HCT116 (cell line): ENCODE measurements around the gene ASPRV1.

Experiments
- ATF3 ChIP-seq: IDR thresholded peaks from 2 replicates; pipeline ENCODE4 v1.6.1; 2012
- CEBPB ChIP-seq: IDR thresholded peaks from 2 replicates; pipeline ENCODE4 v1.6.1; 2012; ENCODE audit warnings: low read depth
- EGR1 ChIP-seq: IDR thresholded peaks from 2 replicates; pipeline ENCODE4 v1.6.1; 2012; ENCODE audit warnings: low read depth
- EZH2 ChIP-seq: fragments of 200-600 bp; sonication (generic); IDR thresholded peaks from 2 replicates; pipeline ENCODE4 v1.6.1; 2017; ENCODE audit warnings: antibody characterized with exemption, mixed run types
- EZH2phosphoT487 ChIP-seq: fragments of 200-600 bp; IDR thresholded peaks from 2 replicates; pipeline ENCODE4 v1.6.1; 2018; ENCODE audit warnings: antibody characterized with exemption, borderline replicate concordance
- FOSL1 ChIP-seq: IDR thresholded peaks from 2 replicates; pipeline ENCODE4 v1.6.1; 2012; ENCODE audit warnings: low read depth
- JUND ChIP-seq: IDR thresholded peaks from 2 replicates; pipeline ENCODE4 v1.6.1; 2012
- POLR2A ChIP-seq: IDR thresholded peaks from 2 replicates; pipeline ENCODE4 v1.7.0; 2011; ENCODE audit warnings: borderline replicate concordance; ENCODE audit not compliant: insufficient read depth, insufficient read length; ENCODE audit errors: extremely low read depth
- POLR2AphosphoS5 ChIP-seq: IDR thresholded peaks from 2 replicates; pipeline ENCODE4 v1.6.1; 2011; ENCODE audit warnings: mild to moderate bottlenecking, low read depth, low read length, moderate library complexity
- SRF ChIP-seq: IDR thresholded peaks from 2 replicates; pipeline ENCODE4 v1.6.1; 2012; ENCODE audit warnings: low read depth
- TCF7L2 ChIP-seq: IDR thresholded peaks from 2 replicates; pipeline ENCODE4 v1.7.0; 2011; ENCODE audit warnings: borderline replicate concordance, inconsistent platforms; ENCODE audit not compliant: insufficient read depth, insufficient read length; ENCODE audit errors: extremely low read depth
- YY1 ChIP-seq: IDR thresholded peaks from 2 replicates; pipeline ENCODE4 v1.6.1; 2011; ENCODE audit warnings: low read length, low read depth, moderate library complexity, mild to moderate bottlenecking; ENCODE audit not compliant: insufficient replicate concordance; ENCODE audit errors: extremely low read depth
- TF ChIP-seq, protein P1 (sequence below), 3 experiments: fragments of 200-600 bp in 1 of 3; sonication (generic) in 1 of 3; IDR thresholded peaks in 2 of 3; conservative IDR thresholded peaks in 1 of 3; 2 replicates each; pipeline ENCODE4 v1.5.1; 2012 to 2017; ENCODE audit warnings: low read depth in 2 of 3, low read length in 2 of 3, antibody characterized with exemption in 1 of 3, borderline replicate concordance in 1 of 3, control low read depth in 1 of 3, mild to moderate bottlenecking in 1 of 3, mixed read lengths in 1 of 3, mixed run types in 1 of 3, moderate library complexity in 1 of 3; ENCODE audit not compliant: insufficient read depth in 1 of 3

GRCh38 chr2:69937968-69938367, 23.5 kb downstream of the ASPRV1 start:
- TF ChIP-seq, protein P1, sequence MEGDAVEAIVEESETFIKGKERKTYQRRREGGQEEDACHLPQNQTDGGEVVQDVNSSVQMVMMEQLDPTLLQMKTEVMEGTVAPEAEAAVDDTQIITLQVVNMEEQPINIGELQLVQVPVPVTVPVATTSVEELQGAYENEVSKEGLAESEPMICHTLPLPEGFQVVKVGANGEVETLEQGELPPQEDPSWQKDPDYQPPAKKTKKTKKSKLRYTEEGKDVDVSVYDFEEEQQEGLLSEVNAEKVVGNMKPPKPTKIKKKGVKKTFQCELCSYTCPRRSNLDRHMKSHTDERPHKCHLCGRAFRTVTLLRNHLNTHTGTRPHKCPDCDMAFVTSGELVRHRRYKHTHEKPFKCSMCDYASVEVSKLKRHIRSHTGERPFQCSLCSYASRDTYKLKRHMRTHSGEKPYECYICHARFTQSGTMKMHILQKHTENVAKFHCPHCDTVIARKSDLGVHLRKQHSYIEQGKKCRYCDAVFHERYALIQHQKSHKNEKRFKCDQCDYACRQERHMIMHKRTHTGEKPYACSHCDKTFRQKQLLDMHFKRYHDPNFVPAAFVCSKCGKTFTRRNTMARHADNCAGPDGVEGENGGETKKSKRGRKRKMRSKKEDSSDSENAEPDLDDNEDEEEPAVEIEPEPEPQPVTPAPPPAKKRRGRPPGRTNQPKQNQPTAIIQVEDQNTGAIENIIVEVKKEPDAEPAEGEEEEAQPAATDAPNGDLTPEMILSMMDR (IDR thresholded peaks at IDR 0.05 in 2 of 3, conservative IDR thresholded peaks at IDR 0.05 in 1 of 3; ENCODE audit: borderline replicate concordance in 1 of 3, insufficient read depth in 1 of 3, low read depth in 2 of 3, low read length in 2 of 3), result no peak
- TF ChIP-seq POLR2AphosphoS5, result no peak
- no peak for TF ChIP-seq POLR2A
- no peak for TF ChIP-seq YY1
- no peak for TF ChIP-seq EZH2
- no peak for TF ChIP-seq CEBPB
- no peak for TF ChIP-seq EZH2phosphoT487
- no peak for TF ChIP-seq JUND
- TF ChIP-seq ATF3, result no peak
- TF ChIP-seq SRF, result no peak
- TF ChIP-seq TCF7L2, result no peak
- no peak for TF ChIP-seq EGR1
- TF ChIP-seq FOSL1, result no peak
